ENCODE data around the gene SIGLEC8. TPM values are rescaled to one million over a fixed set of nuclear protein-coding genes. Genes with fewer than 3 reads are reported as not detected.
"Not testable (repeated sequence)": the region's sequence is repeated elsewhere in the genome, so short reads cannot be mapped to it uniquely, and the experiment has no call there.

The SIGLEC8 gene
- total RNA-seq, 2 donors from 2014 or later = not detected

DNA sequence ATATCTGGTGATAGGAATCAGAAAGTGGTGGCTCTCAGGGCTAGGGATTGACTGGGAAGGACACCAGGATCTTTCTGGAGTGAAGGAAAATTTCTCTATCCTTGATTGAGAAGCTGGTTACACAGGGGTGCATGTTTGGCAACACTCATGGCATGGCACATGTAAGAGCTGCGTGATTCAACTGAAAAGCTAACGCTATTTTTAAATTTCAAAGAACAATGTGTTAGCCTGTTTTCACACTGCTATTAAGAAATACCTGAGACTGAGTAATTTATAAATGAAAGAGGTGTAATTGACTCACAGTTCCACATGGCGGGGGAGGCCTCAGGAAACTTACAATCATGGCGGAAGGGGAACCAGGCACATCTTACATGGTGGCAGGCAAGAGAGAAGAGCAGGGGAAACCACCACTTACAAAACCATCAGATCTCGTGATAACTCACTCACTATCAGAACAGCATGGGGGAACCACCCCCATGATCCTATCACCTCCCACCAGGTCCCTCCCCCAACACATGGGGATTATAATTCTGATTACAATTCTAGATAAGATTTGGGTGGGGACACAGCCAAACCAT lies 7.4 kb downstream of the SIGLEC8 start:
- peaks cover 8 to 16% of the 10 kb centered on the region in 2 donors for H3K9me3 Mint-ChIP-seq
- ATAC-seq (replicated peaks in 1 of 2) = no peak
- no peak overlapping the region for H3K4me3 Mint-ChIP-seq
- no peak for DNase-seq
- peaks cover 46% of the 10 kb centered on the region for H3K4me1 Mint-ChIP-seq (ENCODE audit: low read depth)
- H3K36me3 Mint-ChIP-seq (ENCODE audit: insufficient read depth in 2 of 2) = peaks cover 22 to 24% of the 10 kb centered on the region in 2 donors
- peak overlapping the region; percentile 47 for H3K27ac Mint-ChIP-seq
- no peaks in the 10 kb centered on the region for H3K27me3 Mint-ChIP-seq (ENCODE audit: low read depth)

DNA sequence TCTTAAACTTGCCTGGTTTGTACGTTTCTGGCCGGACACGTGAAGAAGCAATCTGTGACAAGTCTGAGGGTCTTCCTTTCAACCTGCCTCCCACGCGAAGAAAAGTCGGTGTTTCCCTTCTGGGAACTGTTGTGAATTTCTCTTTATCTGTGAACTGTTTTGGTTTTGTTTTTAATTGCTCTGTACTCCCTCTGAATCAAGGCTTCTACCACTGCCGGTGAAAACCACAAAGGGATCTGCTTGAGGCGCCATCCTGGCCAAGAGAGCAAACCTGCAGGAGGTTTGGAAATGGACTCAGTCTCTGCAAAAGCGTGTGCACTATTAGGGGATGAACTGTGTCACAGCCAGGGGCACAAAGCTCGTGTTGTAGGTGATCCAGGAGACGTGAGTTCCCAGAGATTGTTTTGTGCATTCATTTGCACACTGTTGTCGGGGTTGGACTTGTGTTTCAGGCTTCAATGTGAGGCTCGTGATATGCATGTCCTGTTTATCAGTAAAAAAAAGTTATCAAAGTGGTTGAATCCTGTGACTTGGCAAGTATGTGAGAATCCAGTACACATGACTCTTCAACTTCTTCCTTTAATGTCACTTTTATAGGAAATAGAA lies 9.7 kb downstream of the SIGLEC8 start:
- Mint-ChIP-seq H3K4me3 (peak overlapping the region; percentile 71 to 72), H3K36me3 (ENCODE audit: insufficient read depth in 2 of 2) (peaks cover 23 to 32% of the 10 kb centered on the region in 2 donors), H3K27me3 (ENCODE audit: low read depth) (no peaks in the 10 kb centered on the region), H3K9me3 (peaks cover 8 to 16% of the 10 kb centered on the region in 2 donors), H3K27ac (peak overlapping the region; percentile 18), H3K4me1 (ENCODE audit: low read depth) (peaks cover 58% of the 10 kb centered on the region)
- ATAC-seq (replicated peaks in 1 of 2) = peak; percentile 91 to 93
- peak; percentile 51 to 60 for DNase-seq

DNA sequence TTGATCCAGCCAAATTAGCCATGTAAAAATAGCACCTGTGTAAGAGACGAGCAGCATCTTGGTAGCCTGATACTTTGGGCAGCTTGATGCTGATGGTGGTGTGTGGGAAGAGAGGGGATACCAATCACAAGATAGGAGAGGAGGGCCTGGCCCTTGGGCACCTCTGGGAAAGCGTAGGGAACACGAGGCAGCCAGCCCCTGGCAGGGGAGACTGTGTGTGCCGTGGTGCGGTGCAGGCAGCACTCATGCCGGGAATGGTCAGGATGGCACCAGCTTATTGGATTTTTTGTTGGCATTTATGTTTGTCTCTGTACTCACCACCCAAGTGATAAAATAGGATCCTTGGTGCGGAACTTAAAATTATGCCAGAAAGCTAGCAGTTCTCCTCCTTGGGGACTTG lies 10.2 kb downstream of the SIGLEC8 start:
- H3K4me1 Mint-ChIP-seq (ENCODE audit: low read depth) = peaks cover 63% of the 10 kb centered on the region
- H3K36me3 Mint-ChIP-seq (ENCODE audit: insufficient read depth in 2 of 2) = peaks cover 25 to 33% of the 10 kb centered on the region in 2 donors
- DNase-seq (no peak), ATAC-seq (replicated peaks in 1 of 2) (peak; percentile 18 to 32)
- peaks cover 8 to 16% of the 10 kb centered on the region in 2 donors for H3K9me3 Mint-ChIP-seq
- H3K27me3 Mint-ChIP-seq (ENCODE audit: low read depth) = no peaks in the 10 kb centered on the region
- H3K4me3 Mint-ChIP-seq = peak overlapping the region; percentile 71 to 72
- peak overlapping the region; percentile 69 for H3K27ac Mint-ChIP-seq

DNA sequence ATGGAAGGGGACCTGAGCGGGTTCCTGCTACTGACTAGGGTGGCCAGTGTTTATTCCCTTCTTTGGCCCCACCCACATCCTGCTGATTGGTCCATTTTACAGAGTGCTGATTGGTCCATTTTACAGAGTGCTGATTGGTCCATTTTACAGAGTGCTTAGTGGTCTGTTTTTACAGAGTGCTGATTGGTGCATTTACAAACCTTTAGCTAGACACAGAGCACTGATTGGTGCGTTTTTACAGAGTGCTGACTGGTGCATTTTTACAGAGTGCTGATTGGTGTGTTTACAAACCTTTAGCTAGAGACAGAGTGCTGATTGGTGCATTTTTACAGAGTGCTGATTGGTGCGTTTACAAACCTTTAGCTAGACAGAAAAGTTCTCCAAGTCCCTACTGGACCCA lies 10.7 kb downstream of the SIGLEC8 start:
- H3K27me3 Mint-ChIP-seq (ENCODE audit: low read depth); ATAC-seq (replicated peaks in 1 of 2); H3K27ac Mint-ChIP-seq; DNase-seq: not testable (repeated sequence)
- Mint-ChIP-seq H3K36me3 (ENCODE audit: insufficient read depth in 2 of 2) (peaks cover 27 to 36% of the 10 kb centered on the region in 2 donors), H3K9me3 (peaks cover 8 to 16% of the 10 kb centered on the region in 2 donors), H3K4me1 (ENCODE audit: low read depth) (peaks cover 68% of the 10 kb centered on the region), H3K4me3 (peak overlapping the region; percentile 71 to 72)

- H3K27ac Mint-ChIP-seq = peak overlapping the region; percentile 89
- peaks cover 7 to 14% of the 10 kb centered on the region in 2 donors for H3K36me3 Mint-ChIP-seq (ENCODE audit: insufficient read depth in 2 of 2)
- DNase-seq = peak; percentile 89 to 93
- peaks cover 0 to under 1% of the 10 kb centered on the region in 2 donors for H3K9me3 Mint-ChIP-seq
- peaks cover 72% of the 10 kb centered on the region for H3K4me1 Mint-ChIP-seq (ENCODE audit: low read depth)
- peaks cover under 1% of the 10 kb centered on the region for H3K27me3 Mint-ChIP-seq (ENCODE audit: low read depth)
- peak; percentile 91 to 94 for ATAC-seq (replicated peaks in 1 of 2)
- H3K4me3 Mint-ChIP-seq = peak overlapping the region; percentile 70 to 92
Observed at GRCh38 chr19:51441410-51442390, 16.6 kb downstream of the SIGLEC8 start.

GRCh38 chr19:51440846-51441409 lies 17.3 kb downstream of the SIGLEC8 start:
- peak overlapping the region; percentile 89 for H3K27ac Mint-ChIP-seq
- H3K4me1 Mint-ChIP-seq (ENCODE audit: low read depth) = peaks cover 67% of the 10 kb centered on the region
- H3K27me3 Mint-ChIP-seq (ENCODE audit: low read depth) = peaks cover 7% of the 10 kb centered on the region
- H3K36me3 Mint-ChIP-seq (ENCODE audit: insufficient read depth in 2 of 2) = peaks cover 6 to 14% of the 10 kb centered on the region in 2 donors
- DNase-seq = peak; percentile 62 to 78
- no peaks in the 10 kb centered on the region for H3K9me3 Mint-ChIP-seq
- peak overlapping the region; percentile 70 to 92 for H3K4me3 Mint-ChIP-seq
- ATAC-seq (replicated peaks in 1 of 2) = peak; percentile 43 to 49

DNA sequence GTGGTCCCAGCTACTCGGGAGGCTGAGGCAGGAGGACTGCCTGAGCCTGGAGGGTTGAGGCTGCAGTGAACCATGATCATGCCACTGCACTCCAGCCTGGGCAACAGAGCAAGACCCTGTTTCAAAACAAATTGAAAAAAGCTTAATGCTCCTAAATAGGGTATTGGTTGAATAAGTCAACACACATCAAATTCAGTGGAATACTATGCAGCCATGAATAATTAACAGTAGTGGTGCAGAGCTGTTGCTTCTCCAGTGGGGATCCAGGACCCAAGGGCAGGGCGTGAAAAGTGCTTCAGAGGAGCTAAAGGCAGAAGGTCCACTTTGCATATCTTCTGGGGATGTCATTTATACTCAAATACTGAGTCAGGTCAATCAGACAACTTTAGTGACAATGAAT lies 18.2 kb downstream of the SIGLEC8 start:
- no peaks in the 10 kb centered on the region for H3K9me3 Mint-ChIP-seq
- peak overlapping the region; percentile 89 for H3K27ac Mint-ChIP-seq
- ATAC-seq (replicated peaks in 1 of 2) (no peak), DNase-seq (no peak)
- peak overlapping the region; percentile 33 to 92 for H3K4me3 Mint-ChIP-seq
- peaks cover 7% of the 10 kb centered on the region for H3K27me3 Mint-ChIP-seq (ENCODE audit: low read depth)
- H3K36me3 Mint-ChIP-seq (ENCODE audit: insufficient read depth in 2 of 2) = peaks cover 6 to 9% of the 10 kb centered on the region in 2 donors
- peaks cover 60% of the 10 kb centered on the region for H3K4me1 Mint-ChIP-seq (ENCODE audit: low read depth)

- Mint-ChIP-seq H3K4me3 (no peak overlapping the region), H3K27me3 (ENCODE audit: low read depth) (peaks cover 7% of the 10 kb centered on the region), H3K27ac (no peak overlapping the region), H3K36me3 (ENCODE audit: insufficient read depth in 2 of 2) (peaks cover 4 to 12% of the 10 kb centered on the region in 2 donors), H3K4me1 (ENCODE audit: low read depth) (peaks cover 60% of the 10 kb centered on the region), H3K9me3 (no peaks in the 10 kb centered on the region)
- ATAC-seq (replicated peaks in 1 of 2) = no peak
- DNase-seq = peak; percentile 47 to 65
Observed at GRCh38 chr19:51439021-51439465, 19.2 kb downstream of the SIGLEC8 start.

- Mint-ChIP-seq H3K9me3 (no peaks in the 10 kb centered on the region), H3K4me1 (ENCODE audit: low read depth) (peaks cover 33% of the 10 kb centered on the region), H3K4me3 (no peak overlapping the region), H3K27ac (no peak overlapping the region), H3K27me3 (ENCODE audit: low read depth) (peaks cover 7% of the 10 kb centered on the region), H3K36me3 (ENCODE audit: insufficient read depth in 2 of 2) (peaks cover 0 to 8% of the 10 kb centered on the region in 2 donors)
- DNase-seq = no peak
- no peak for ATAC-seq (replicated peaks in 1 of 2)
Observed at GRCh38 chr19:51434456-51434855, 23.8 kb downstream of the SIGLEC8 start.

GRCh38 chr19:51433043-51433442 lies 25.2 kb downstream of the SIGLEC8 start:
- Mint-ChIP-seq H3K27me3 (ENCODE audit: low read depth) (peaks cover 7% of the 10 kb centered on the region), H3K27ac (no peak overlapping the region), H3K4me3 (no peak overlapping the region), H3K36me3 (ENCODE audit: insufficient read depth in 2 of 2) (peaks cover 0 to 8% of the 10 kb centered on the region in 2 donors), H3K4me1 (ENCODE audit: low read depth) (peaks cover 19% of the 10 kb centered on the region), H3K9me3 (no peaks in the 10 kb centered on the region)
- ATAC-seq (replicated peaks in 1 of 2) (peak in 1 of 2 donors; percentile 37), DNase-seq (no peak)

- H3K36me3 Mint-ChIP-seq (ENCODE audit: insufficient read depth in 2 of 2) = peaks cover 0 to 6% of the 10 kb centered on the region in 2 donors
- no peak overlapping the region for H3K4me3 Mint-ChIP-seq
- H3K9me3 Mint-ChIP-seq = no peaks in the 10 kb centered on the region
- ATAC-seq (replicated peaks in 1 of 2) = no peak
- no peak overlapping the region for H3K27ac Mint-ChIP-seq
- H3K4me1 Mint-ChIP-seq (ENCODE audit: low read depth) = peaks cover 22% of the 10 kb centered on the region
- no peak for DNase-seq
- H3K27me3 Mint-ChIP-seq (ENCODE audit: low read depth) = peaks cover under 1% of the 10 kb centered on the region
Observed at GRCh38 chr19:51431124-51431523, 27.1 kb downstream of the SIGLEC8 start.

- Mint-ChIP-seq H3K27ac (no peak overlapping the region), H3K4me3 (no peak overlapping the region), H3K27me3 (ENCODE audit: low read depth) (no peaks in the 10 kb centered on the region), H3K36me3 (ENCODE audit: insufficient read depth in 2 of 2) (peaks cover 0 to 5% of the 10 kb centered on the region in 2 donors), H3K4me1 (ENCODE audit: low read depth) (peaks cover 22% of the 10 kb centered on the region), H3K9me3 (no peaks in the 10 kb centered on the region)
- DNase-seq (no peak), ATAC-seq (replicated peaks in 1 of 2) (no peak)
Observed at GRCh38 chr19:51430221-51430620, 28.0 kb downstream of the SIGLEC8 start.
